Karpas-422 (cell line): ENCODE data around the gene FMN1. TPM values are rescaled to one million over a fixed set of nuclear protein-coding genes. Genes with fewer than 3 reads are reported as not detected.

Experiments used
- DNase-seq: peaks from one replicate; pipeline ENCODE4 v3.0.0-alpha.2; 2015
- H2AFZ ChIP-seq: fragments of 200-600 bp; sonication (generic); 2 replicates; pipeline ENCODE4 v1.6.1; 2014; ENCODE audit warnings: antibody characterized with exemption, low read length, mixed read lengths
- H3K27ac ChIP-seq: fragments of 200-600 bp; sonication (generic); 2 replicates; pipeline ENCODE4 v1.5.1; 2014; ENCODE audit warnings: mild to moderate bottlenecking, low read length, moderate library complexity
- H3K27me3 ChIP-seq: fragments of 200-600 bp; sonication (generic); 2 replicates; pipeline ENCODE4 v1.6.1; 2014; ENCODE audit warnings: low read length, mixed read lengths
- H3K36me3 ChIP-seq: fragments of 200-600 bp; sonication (generic); 2 replicates; pipeline ENCODE4 v1.6.1; 2014; ENCODE audit warnings: low read length, mixed read lengths; ENCODE audit not compliant: insufficient read depth
- H3K4me1 ChIP-seq: fragments of 200-600 bp; sonication (generic); 2 replicates; pipeline ENCODE4 v1.6.1; 2014; ENCODE audit warnings: mild to moderate bottlenecking, low read length, mixed read lengths
- H3K4me2 ChIP-seq: fragments of 200-600 bp; sonication (generic); 2 replicates; pipeline ENCODE4 v1.6.1; 2014; ENCODE audit warnings: low read length, low read depth, mild to moderate bottlenecking; ENCODE audit not compliant: poor library complexity, severe bottlenecking
- H3K4me3 ChIP-seq: fragments of 200-600 bp; sonication (generic); 2 replicates; pipeline ENCODE4 v1.5.1; 2014; ENCODE audit warnings: mild to moderate bottlenecking, antibody characterized with exemption, low read length, mixed read lengths
- H3K79me2 ChIP-seq: fragments of 200-600 bp; sonication (generic); 2 replicates; pipeline ENCODE4 v1.6.1; 2014; ENCODE audit warnings: mild to moderate bottlenecking, low read length, mixed read lengths
- H3K9ac ChIP-seq: fragments of 200-600 bp; sonication (generic); 2 replicates; pipeline ENCODE4 v1.6.0; 2014; ENCODE audit warnings: low read length
- H3K9me2 ChIP-seq: fragments of 200-600 bp; sonication (generic), shearing (Covaris generic); replicated peaks from 2 replicates; pipeline ENCODE4 v1.6.0; 2014; ENCODE audit warnings: mild to moderate bottlenecking, low read length, moderate library complexity; ENCODE audit not compliant: insufficient read depth
- H3K9me3 ChIP-seq: fragments of 300-700, 200-600 bp; sonication (generic); 2 replicates; pipeline ENCODE4 v1.6.1; 2014; ENCODE audit warnings: low read length, mixed read lengths
- H4K20me1 ChIP-seq: fragments of 200-600 bp; sonication (generic); 2 replicates; pipeline ENCODE4 v1.6.1; 2014; ENCODE audit warnings: mild to moderate bottlenecking, antibody characterized with exemption, low read length, low read depth; ENCODE audit not compliant: insufficient read depth
- total RNA-seq: library from RNA; depleted of rRNA; stranded (reverse); fragments of >200 nt; shearing (Covaris generic); gene quantifications from 2 replicates; pipeline ENCODE4 v1.2.3, GENCODE V29; 2014; ENCODE audit warnings: low replicate concordance

FMN1 gene
- total RNA-seq, 1 experiment from 2014 or later: 1.1 TPM

GRCh38 chr15:33040496-33040895, 154.0 kb downstream of the FMN1 start:
- Histone ChIP-seq H3K27me3 (no peaks in the 10 kb centered on the region), H3K4me1 (no peaks in the 10 kb centered on the region), H3K4me3 (no peak overlapping the region), H3K9ac (no peak overlapping the region), H3K9me3 (no peaks in the 10 kb centered on the region), H3K36me3 (no peaks in the 10 kb centered on the region), H4K20me1 (no peaks in the 10 kb centered on the region), H3K4me2 (no peak overlapping the region), H3K79me2 (no peaks in the 10 kb centered on the region), H2AFZ (no peak overlapping the region), H3K9me2 (no peaks in the 10 kb centered on the region), H3K27ac (no peak overlapping the region)
- no peak for DNase-seq

GRCh38 chr15:33034588-33034987, 159.9 kb downstream of the FMN1 start:
- no peak overlapping the region for H3K27ac ChIP-seq
- H3K4me3 ChIP-seq: no peak overlapping the region
- no peaks in the 10 kb centered on the region for H3K79me2 ChIP-seq
- H3K27me3 ChIP-seq: 0 out of 2 replicates have a peak, but pooled peaks cover 2% of the 10 kb centered on the region
- H4K20me1 ChIP-seq: no peaks in the 10 kb centered on the region
- H3K4me2 ChIP-seq: no peak overlapping the region
- H3K9me2 ChIP-seq: no peaks in the 10 kb centered on the region
- H3K36me3 ChIP-seq: no peaks in the 10 kb centered on the region
- H3K9me3 ChIP-seq: no peaks in the 10 kb centered on the region
- no peak for DNase-seq
- no peak overlapping the region for H2AFZ ChIP-seq
- no peak overlapping the region for H3K9ac ChIP-seq
- H3K4me1 ChIP-seq: no peaks in the 10 kb centered on the region

- no peaks in the 10 kb centered on the region for H3K4me1 ChIP-seq
- no peaks in the 10 kb centered on the region for H3K36me3 ChIP-seq
- no peaks in the 10 kb centered on the region for H4K20me1 ChIP-seq
- no peaks in the 10 kb centered on the region for H3K79me2 ChIP-seq
- DNase-seq: no peak
- no peak overlapping the region for H3K4me3 ChIP-seq
- 0 out of 2 replicates have a peak, but pooled peaks cover 2% of the 10 kb centered on the region for H3K27me3 ChIP-seq
- H2AFZ ChIP-seq: no peak overlapping the region
- H3K9ac ChIP-seq: no peak overlapping the region
- H3K9me2 ChIP-seq: no peaks in the 10 kb centered on the region
- no peaks in the 10 kb centered on the region for H3K9me3 ChIP-seq
- no peak overlapping the region for H3K4me2 ChIP-seq
- no peak overlapping the region for H3K27ac ChIP-seq
Measured at GRCh38 chr15:33032053-33032452, 162.5 kb downstream of the FMN1 start.

DNA sequence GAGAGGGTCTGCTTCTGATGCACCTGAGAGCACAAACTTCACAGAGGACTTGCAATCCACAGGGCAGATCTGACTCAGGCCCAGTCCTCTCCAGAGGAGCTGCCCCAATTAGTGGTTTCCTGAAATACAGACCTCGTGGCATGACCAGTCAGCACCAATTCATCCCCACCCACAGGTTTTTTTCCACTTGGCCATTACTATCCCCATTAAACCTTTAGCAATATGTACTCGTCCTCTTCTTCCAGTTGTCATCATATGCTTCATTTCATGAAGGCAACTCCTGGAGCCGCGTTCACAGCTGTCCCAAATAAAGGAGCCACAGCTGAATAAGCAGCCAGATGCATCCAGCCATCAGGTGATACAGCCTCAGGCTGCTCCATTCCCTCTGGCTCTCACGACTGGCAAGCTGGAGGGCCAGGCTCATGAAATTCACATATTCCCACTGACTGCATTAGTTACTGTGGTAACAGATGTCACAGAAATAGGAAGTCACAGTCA, 163.1 kb downstream of the FMN1 start:
- no peak for DNase-seq
- Histone ChIP-seq H3K36me3 (no peaks in the 10 kb centered on the region), H3K4me2 (no peak overlapping the region), H2AFZ (no peak overlapping the region), H3K79me2 (no peaks in the 10 kb centered on the region), H3K4me3 (no peak overlapping the region), H3K27me3 (0 out of 2 replicates have a peak, but pooled peaks cover 2% of the 10 kb centered on the region), H3K4me1 (no peaks in the 10 kb centered on the region), H3K9me2 (no peaks in the 10 kb centered on the region), H4K20me1 (no peaks in the 10 kb centered on the region), H3K9ac (no peak overlapping the region), H3K27ac (no peak overlapping the region), H3K9me3 (no peaks in the 10 kb centered on the region)

GRCh38 chr15:33030315-33030714, 164.2 kb downstream of the FMN1 start:
- Histone ChIP-seq H3K9me3 (no peaks in the 10 kb centered on the region), H3K79me2 (no peaks in the 10 kb centered on the region), H2AFZ (no peak overlapping the region), H3K9ac (no peak overlapping the region), H4K20me1 (no peaks in the 10 kb centered on the region), H3K27ac (no peak overlapping the region), H3K4me3 (no peak overlapping the region), H3K9me2 (no peaks in the 10 kb centered on the region), H3K27me3 (0 out of 2 replicates have a peak, but pooled peaks cover 2% of the 10 kb centered on the region), H3K36me3 (no peaks in the 10 kb centered on the region), H3K4me2 (no peak overlapping the region), H3K4me1 (no peaks in the 10 kb centered on the region)
- no peak for DNase-seq

- Histone ChIP-seq H3K9ac (no peak overlapping the region), H3K4me3 (no peak overlapping the region), H2AFZ (no peak overlapping the region), H3K4me2 (no peak overlapping the region), H3K36me3 (no peaks in the 10 kb centered on the region), H3K27me3 (0 out of 2 replicates have a peak, but pooled peaks cover 2% of the 10 kb centered on the region), H4K20me1 (no peaks in the 10 kb centered on the region), H3K4me1 (no peaks in the 10 kb centered on the region), H3K9me3 (no peaks in the 10 kb centered on the region), H3K9me2 (no peaks in the 10 kb centered on the region), H3K27ac (no peak overlapping the region), H3K79me2 (no peaks in the 10 kb centered on the region)
- DNase-seq: no peak
Measured at GRCh38 chr15:33029109-33029652, 165.3 kb downstream of the FMN1 start.

DNA sequence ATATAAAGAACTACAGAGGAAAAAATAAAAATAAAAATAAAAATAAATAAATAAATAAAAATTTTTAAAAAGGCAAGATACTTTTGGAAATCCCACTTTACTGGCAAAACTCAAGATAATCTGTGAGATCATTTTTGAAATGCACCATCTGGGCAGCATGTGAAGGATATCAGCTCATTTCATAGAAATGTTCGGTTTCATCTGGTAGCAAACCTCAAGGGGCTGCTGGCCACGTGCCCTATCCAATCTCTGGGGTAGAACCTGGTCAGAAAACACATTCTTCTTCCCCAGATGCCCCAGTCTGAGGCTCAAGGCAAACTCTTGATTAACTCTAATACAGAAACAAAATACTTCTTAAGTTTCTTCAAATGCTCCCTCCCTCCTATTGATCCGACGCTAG, 166.0 kb downstream of the FMN1 start:
- Histone ChIP-seq H3K79me2 (no peaks in the 10 kb centered on the region), H2AFZ (no peak overlapping the region), H3K27ac (no peak overlapping the region), H3K9me2 (no peaks in the 10 kb centered on the region), H3K36me3 (no peaks in the 10 kb centered on the region), H3K4me2 (no peak overlapping the region), H3K27me3 (0 out of 2 replicates have a peak, but pooled peaks cover 2% of the 10 kb centered on the region), H3K4me3 (no peak overlapping the region), H3K4me1 (no peaks in the 10 kb centered on the region), H3K9ac (no peak overlapping the region), H3K9me3 (no peaks in the 10 kb centered on the region), H4K20me1 (no peaks in the 10 kb centered on the region)
- no peak for DNase-seq

DNA sequence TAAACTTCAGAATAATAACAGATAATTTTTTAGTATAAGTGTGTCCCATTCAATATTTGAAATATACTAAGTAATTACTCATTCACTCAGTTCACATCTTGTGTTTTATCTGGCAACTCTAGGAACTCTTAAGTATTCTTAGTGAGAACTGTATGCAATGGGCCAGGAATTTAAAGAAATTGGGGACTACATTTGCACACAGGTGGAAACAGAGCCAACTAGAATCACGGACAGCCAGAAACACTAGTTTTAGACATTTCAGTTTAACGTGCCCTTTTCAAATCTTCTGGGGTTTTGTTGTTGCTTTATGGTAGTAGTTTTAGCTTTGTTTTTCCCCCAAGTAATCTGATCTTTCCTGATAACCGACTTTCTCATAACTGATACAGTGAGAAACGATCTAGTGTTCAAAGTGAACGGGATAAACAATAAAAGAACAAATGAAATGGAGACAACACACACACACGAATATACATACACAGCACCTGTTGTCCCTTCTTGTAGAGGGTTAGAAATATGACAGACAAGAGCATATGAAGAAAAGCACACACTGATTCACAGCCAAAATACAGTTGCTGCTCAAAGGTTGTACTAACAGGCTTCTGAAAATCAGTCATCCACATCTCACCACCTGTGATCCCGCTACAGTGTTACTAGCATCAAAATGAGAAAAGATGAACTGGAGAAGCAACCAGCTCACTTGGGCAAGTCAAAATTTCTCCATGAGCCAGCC, 167.0 kb downstream of the FMN1 start:
- H3K36me3 ChIP-seq: no peaks in the 10 kb centered on the region
- 0 out of 2 replicates have a peak, but pooled peaks cover 2% of the 10 kb centered on the region for H3K27me3 ChIP-seq
- no peaks in the 10 kb centered on the region for H3K79me2 ChIP-seq
- no peaks in the 10 kb centered on the region for H4K20me1 ChIP-seq
- no peak overlapping the region for H3K4me2 ChIP-seq
- no peaks in the 10 kb centered on the region for H3K9me2 ChIP-seq
- no peak for DNase-seq
- H3K27ac ChIP-seq: no peak overlapping the region
- H3K9me3 ChIP-seq: no peaks in the 10 kb centered on the region
- no peak overlapping the region for H3K4me3 ChIP-seq
- H2AFZ ChIP-seq: no peak overlapping the region
- no peak overlapping the region for H3K9ac ChIP-seq
- H3K4me1 ChIP-seq: no peaks in the 10 kb centered on the region
